Measurements from ENCODE around the gene ANKRD34C.

DNA sequence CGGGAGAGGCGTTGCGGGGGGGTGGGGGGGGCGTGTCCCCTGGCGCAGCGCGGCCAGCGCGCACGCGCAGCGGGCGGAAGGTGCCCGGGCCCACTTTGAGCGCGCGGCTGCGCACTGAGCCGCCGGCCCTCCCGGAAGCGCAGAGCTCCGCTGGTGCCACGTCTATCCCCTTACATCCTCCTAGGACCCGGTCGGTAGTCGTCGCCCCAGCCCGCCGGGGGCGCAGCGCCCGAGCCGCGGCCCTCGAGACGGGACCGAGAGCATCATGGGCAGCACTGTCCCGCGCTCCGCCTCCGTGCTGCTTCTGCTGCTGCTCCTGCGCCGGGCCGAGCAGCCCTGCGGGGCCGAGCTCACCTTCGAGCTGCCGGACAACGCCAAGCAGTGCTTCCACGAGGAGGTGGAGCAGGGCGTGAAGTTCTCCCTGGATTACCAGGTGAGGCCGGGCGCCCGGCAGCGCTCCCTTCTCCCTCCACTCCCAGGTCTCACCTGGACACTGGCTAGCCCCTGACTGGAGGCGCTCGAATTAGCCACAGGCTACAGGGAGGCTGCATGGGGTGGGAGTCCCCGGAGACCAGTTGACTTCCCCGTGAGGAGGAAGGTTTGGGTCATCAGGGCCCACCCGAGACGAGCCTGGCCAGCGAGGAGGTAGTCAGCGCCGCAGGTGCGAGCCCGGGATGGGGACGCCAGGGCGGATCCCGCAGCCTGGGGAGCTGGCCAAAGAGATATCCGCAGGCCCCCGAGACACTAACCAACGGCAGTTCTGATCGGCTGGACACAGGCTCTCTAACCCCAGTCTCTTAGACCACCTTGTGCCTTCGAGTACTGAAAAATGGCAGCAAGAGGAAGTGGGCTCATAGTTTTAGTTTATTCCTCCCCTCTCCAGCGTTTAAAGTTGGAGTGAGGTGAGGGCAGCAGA lies 28.7 kb downstream of the ANKRD34C start, which contains the start of gene TMED3:
- TF ChIP-seq, protein P1, sequence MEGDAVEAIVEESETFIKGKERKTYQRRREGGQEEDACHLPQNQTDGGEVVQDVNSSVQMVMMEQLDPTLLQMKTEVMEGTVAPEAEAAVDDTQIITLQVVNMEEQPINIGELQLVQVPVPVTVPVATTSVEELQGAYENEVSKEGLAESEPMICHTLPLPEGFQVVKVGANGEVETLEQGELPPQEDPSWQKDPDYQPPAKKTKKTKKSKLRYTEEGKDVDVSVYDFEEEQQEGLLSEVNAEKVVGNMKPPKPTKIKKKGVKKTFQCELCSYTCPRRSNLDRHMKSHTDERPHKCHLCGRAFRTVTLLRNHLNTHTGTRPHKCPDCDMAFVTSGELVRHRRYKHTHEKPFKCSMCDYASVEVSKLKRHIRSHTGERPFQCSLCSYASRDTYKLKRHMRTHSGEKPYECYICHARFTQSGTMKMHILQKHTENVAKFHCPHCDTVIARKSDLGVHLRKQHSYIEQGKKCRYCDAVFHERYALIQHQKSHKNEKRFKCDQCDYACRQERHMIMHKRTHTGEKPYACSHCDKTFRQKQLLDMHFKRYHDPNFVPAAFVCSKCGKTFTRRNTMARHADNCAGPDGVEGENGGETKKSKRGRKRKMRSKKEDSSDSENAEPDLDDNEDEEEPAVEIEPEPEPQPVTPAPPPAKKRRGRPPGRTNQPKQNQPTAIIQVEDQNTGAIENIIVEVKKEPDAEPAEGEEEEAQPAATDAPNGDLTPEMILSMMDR (IDR thresholded peaks at IDR 0.05) = peak; percentile 34
- TF ChIP-seq EZH2 (IDR thresholded peaks at IDR 0.05; ENCODE audit: borderline replicate concordance, insufficient read depth, low read depth, low read length, poor library complexity, severe bottlenecking) = no peak

Measured in B cell (primary cell).